HuH-7 (cell line): ENCODE measurements around the gene TMEM33.

Experiments
- DNase-seq: peaks from one replicate; pipeline ENCODE4 v3.0.0; 2011; ENCODE audit warnings: low spot score

The TMEM33 gene

GRCh38 chr4:41998019-41998418 lies 62.8 kb downstream of the TMEM33 start:
- DNase-seq, result no peak

GRCh38 chr4:41999321-41999720 lies 64.1 kb downstream of the TMEM33 start:
- DNase-seq, result no peak

DNA sequence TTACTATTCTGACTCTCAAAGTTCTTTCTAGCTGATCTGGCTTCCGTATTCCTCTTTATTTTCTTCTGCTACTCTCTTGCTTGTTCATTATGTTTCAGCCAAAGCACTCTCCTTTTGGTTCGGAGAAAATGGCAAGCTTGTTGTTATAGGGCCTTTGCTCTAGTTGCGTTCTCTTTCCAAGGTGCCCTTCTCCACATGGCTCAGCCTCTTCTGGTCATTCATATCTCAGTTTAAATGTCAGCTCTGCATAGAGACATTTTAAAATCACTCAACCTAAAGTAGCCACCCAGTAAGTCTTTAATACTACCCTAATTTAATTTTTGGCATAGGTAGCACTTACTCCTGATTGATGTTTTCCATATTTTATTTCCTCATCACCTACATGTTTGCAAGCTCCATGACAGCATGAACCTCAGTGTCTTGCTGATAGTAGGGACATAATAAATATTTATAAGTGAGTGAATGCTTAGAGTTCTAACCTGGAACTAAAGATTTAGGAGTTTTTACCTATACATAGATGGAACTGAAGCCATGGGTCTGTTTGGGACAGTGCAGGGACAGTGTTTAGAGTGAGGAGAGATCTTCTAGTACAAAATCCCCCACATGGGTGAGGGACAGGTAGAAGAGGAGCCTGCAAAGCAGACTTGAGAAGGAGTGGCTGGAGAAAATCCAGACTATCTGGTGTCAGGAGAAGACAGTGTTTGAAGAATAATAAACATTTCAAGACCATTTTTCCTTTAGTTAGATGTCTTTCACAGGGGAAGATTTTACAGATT lies 73.0 kb downstream of the TMEM33 start:
- DNase-seq, result no peak
